IPS-18c (cell line): ENCODE measurements around the gene COG7.
"Not testable (repeated sequence)": the region's sequence is repeated elsewhere in the genome, so short reads cannot be mapped to it uniquely, and the experiment has no call there.

Experiments used
- H3K4me3 ChIP-seq: 2 replicates; pipeline ENCODE4 v1.7.0; 2013; ENCODE audit warnings: low read depth, mild to moderate bottlenecking, low read length, moderate library complexity; ENCODE audit not compliant: insufficient read depth
- H3K9me3 ChIP-seq: one replicate; pipeline ENCODE4 v1.6.1; 2013; ENCODE audit warnings: mild to moderate bottlenecking, low read length, moderate library complexity; ENCODE audit not compliant: control insufficient read depth, insufficient read depth

Gene COG7

DNA sequence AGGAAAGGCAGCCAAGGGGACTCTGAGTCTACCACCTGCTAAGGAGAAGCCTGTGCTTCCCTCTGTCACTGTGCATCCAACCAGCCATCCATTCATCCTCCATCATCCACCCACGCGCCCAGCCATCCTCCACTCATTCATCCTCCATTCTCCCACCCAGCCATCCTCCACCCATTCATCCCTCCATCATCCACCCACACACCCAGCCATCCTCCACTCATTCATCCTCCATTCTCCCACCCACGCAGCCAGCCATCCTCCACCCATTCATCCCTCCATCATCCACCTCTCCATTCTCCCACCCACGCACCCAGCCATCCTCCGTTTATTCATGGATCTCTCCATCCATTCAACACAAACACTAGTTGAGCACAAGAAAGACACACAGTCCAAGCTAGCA lies 74.1 kb downstream of the COG7 start:
- Histone ChIP-seq H3K4me3 (no peak overlapping the region), H3K9me3 (no peaks in the 10 kb centered on the region)

GRCh38 chr16:23378256-23378655 lies 74.7 kb downstream of the COG7 start:
- Histone ChIP-seq H3K9me3 (no peaks in the 10 kb centered on the region), H3K4me3 (no peak overlapping the region)

DNA sequence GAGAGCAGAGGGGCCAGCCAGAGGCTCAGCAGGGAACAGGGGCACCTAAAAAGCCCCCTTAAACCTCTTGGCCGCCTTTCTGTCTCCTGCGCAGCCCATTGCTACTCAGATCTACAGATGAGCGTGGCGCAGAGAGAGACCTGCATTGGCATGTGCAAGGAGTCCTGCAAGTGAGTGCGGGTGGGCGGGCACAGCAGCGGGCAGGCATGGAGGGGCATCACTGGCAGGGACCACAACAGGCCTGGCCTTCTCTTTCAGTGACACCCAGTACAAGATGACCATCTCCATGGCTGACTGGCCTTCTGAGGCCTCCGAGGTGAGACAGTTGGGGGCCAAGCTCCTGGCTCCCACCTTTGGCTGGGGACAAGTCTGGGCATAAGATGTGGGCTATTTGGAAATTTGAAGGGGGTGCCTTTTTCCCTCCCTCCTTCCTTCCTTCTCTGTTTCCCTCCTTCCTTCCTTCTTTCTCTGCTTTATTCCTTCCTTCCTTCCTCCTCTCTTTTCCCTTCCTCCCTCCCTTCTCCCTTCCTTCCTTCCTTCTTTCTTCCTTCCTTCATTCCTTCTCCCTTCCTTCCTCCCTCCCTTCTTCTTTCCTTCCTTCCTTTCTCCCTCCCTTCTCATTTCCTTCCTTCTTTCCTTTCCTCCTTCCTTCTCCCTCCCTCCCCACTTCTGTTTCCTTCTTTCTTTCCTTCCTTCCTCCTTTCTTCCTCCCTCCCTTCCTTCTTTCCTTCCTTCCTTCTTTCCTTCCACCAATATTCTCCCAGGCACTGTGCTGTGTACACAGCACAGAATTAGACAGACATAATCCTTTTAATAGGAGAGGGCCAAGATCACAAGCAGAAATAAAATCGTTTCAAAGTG lies 75.7 kb downstream of the COG7 start:
- Histone ChIP-seq H3K9me3 (no peaks in the 10 kb centered on the region), H3K4me3 (no peak overlapping the region)

GRCh38 chr16:23375643-23376042 lies 77.3 kb downstream of the COG7 start:
- H3K9me3 ChIP-seq, result no peaks in the 10 kb centered on the region
- H3K4me3 ChIP-seq, result no peak overlapping the region

DNA sequence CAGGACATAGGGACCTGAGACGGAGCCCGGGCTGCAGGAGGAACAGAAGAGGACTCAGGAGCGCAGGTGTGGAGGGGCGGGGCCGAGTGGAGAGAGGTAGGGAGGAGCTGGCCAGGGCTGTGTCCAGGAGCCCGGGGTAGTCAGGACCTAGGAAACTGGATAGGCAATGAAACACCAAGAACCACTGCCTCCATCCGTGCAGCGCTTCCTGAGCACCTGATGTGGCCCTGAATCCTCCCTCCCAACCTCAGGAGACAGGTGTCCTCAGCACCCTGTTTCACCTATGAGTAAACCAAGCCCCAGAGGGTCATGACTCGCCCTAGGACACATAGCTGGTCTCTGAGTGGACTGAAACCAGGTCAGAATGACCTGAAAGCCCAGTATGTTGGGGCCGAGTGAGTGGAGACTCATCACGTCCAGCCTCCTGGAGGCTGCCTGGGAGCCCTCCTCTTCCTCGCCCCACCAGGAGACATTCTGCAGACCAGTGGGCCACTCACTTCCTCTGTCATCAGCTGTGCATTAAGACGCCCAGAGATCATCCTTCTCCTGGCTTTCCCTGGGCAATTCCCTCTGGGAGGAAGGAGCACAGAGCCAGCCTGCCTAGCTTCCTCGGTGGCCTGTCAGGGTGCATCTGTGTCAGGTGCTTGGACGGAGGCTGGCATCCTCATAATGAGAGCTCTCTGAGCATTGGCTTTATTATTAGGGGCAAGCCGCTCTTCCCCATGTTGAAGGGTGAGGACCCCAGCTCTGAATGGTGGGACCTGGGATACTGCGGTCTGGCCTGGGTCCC lies 78.1 kb downstream of the COG7 start:
- no peak overlapping the region for H3K4me3 ChIP-seq
- no peaks in the 10 kb centered on the region for H3K9me3 ChIP-seq

DNA sequence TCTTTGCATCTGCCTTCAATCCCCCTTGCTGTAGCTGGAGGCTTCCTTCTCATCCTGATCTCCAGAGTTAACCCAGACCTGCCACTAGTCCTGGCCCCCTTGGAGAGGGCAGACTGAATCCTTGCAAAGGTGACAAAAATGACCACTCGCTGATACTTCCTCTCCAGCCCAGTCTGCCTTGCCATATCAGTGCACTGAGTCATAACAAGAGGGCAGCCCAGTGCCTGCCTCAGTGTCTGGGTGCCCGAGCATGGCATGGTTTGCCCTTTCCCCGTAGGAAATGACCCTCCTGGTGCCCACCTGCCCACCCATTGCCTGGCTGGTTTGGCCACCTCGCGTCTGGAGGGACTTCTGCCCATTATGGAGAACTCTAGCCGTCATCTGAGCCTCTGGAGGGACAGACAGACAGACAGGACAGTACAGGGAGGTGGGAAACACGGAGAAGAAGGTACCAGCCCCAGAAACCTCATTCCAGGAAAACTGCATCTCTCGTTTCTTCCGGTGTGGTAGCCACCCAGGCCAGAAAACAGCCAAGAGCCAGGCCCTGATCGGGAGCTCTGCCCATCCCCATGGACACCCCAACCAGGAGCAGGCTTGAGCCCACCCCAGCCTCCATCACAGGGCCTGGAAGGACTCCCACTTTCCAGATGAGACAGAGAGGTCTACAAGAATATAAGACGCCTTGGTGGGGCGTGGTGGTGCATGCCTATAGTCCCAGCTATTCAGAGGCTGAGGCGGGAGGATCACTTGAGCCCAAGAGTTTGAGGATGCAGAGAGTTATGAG lies 79.4 kb downstream of the COG7 start:
- Histone ChIP-seq H3K4me3 (no peak overlapping the region), H3K9me3 (no peaks in the 10 kb centered on the region)

DNA sequence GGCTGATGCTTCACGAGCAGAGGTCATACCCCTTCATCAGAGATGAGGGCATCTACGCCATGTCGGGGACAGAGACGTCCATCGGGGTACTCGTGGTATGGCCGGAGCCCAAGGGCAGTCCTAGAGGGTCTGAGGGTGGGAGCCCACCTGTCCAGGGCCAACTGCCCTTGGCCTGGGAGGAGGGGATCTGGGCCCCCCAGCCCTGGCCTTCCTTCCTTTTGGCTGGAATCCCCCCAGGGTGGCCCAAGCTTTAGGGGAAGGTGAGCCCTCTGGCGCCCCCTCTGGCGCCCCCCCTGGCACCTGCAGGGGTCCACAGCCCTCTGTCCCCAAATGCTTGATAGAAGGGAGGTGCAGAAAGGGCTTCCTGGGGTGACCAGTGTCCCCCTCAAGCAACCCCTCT lies 81.6 kb downstream of the COG7 start:
- no peaks in the 10 kb centered on the region for H3K9me3 ChIP-seq
- H3K4me3 ChIP-seq, result no peak overlapping the region

DNA sequence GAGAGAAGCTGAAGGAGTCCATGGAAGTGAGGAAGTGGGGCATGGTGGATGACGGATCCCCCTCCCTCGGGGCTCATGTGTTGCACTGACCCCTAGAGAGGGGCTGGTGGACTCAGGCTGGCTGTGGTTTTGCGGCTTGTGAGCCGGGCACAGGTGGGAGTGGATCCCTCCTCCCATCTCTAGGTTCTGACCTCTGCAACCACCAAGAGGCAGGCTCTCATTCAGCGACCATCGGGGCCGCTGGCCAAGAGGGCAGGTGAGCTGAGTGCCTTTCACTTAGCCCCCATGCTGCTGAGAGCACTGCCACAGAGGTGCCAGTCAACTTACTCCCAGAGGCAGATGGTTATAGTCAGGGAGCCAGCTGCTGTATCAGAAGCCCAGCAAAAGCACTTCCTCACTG lies 83.6 kb downstream of the COG7 start:
- no peak overlapping the region for H3K4me3 ChIP-seq

DNA sequence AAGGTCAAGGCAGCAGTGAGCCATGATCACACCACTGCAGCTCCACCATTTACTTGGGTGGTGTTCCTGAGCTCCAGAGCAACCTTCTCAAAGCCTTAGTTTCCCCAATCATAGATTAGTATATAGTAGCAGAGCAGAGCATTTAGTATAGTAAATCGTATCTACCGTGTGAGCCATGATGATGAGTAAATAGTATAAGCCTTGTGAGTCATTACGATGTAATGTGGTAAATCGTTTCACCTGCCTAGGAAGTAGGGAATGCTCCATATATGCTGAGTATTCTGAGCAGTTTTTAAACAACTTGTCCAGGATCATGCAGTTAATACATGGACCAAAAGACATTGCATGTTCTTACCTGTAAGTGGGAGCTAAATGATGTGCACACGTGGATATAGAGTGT lies 84.5 kb downstream of the COG7 start:
- no peaks in the 10 kb centered on the region for H3K9me3 ChIP-seq
- no peak overlapping the region for H3K4me3 ChIP-seq

More for the DNA sequence above, 83.6 kb downstream of the COG7 start:
- H3K9me3 ChIP-seq, result no peaks in the 10 kb centered on the region

DNA sequence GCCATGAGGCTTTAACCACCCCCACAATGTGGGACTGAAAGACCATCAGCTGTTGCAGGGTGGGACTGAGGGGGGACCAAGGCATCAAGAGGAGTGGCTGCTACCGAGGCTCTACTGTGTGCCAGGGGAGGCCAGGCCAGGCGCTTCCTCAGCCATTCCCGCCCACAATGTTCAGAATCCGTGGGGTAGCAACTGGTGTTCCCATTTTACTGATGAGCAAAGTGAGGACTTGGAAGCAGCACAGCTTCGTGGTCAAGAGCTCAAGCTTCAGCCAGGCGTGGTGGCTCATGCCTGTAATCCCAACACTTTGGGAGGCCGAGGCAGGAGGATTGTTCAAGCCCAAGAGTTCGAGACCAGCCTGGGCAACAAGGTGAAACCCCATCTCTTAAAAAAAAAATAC lies 85.0 kb downstream of the COG7 start:
- Histone ChIP-seq H3K9me3 (no peaks in the 10 kb centered on the region), H3K4me3 (no peak overlapping the region)

DNA sequence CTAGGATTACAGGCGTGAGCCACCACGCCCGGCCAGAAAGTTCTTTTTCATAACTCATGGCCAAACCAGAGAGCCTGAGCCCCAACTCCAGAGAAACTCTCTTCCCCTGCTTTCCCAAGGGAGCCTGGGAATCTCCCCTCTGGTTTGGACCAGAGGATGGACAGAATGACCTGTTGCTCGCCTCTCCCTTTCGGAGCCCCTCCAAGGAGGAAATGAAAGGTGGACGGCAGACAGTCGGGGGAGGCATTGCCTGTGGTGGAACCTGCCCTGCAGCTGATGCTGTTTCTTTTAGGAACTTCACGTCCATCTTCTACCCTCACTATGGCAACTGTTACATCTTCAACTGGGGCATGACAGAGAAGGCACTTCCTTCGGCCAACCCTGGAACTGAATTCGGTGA lies 85.4 kb downstream of the COG7 start:
- no peaks in the 10 kb centered on the region for H3K9me3 ChIP-seq

GRCh38 chr16:23366341-23366740 lies 86.6 kb downstream of the COG7 start:
- not testable (repeated sequence) for H3K9me3 ChIP-seq, H3K4me3 ChIP-seq

More for the DNA sequence above, 85.4 kb downstream of the COG7 start:
- no peak overlapping the region for H3K4me3 ChIP-seq

- Histone ChIP-seq H3K9me3 (no peaks in the 10 kb centered on the region), H3K4me3 (no peak overlapping the region)
Measured at GRCh38 chr16:23365602-23366240, 87.3 kb downstream of the COG7 start.

DNA sequence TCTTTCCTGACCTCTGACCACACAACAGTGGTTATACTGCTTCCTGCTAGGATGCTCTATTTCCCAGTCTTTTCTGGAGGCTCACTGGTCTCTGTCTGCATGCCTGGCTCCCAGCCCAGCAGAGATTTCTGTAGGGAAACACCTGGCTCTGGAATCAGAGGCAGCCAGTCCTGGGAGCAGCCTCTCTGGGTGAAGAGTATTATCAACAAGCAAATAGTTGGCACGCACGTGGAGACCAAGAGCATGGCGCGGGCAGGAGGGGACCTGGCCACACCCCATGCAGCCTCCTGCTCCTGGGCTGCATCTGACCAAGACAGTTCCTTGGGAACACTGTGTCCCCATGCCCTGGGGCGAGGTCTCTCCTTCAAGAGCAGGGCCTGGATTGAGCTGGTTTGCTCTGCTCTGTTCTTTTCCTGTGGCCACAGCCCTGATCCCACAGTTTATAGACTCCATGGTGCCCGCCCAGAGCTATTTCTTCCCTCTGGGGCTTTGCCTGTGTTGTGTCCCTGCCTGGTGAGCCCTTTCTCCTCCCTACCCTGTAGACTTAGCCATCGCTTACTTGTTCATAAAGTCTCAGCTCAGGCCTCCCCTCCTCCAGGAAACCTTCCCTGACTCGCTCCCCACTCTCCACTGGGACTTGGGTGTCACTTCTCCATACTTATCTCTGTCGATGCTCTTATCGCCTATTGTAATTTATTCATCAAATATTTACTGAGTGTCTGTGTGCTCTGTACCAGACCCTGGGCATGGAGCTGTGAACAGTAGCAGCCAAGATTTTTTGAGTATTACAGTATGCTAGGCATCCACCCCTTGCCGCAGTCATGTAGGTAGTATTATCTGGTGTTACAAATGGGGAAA lies 90.3 kb downstream of the COG7 start:
- Histone ChIP-seq H3K4me3 (no peak overlapping the region), H3K9me3 (no peaks in the 10 kb centered on the region)

DNA sequence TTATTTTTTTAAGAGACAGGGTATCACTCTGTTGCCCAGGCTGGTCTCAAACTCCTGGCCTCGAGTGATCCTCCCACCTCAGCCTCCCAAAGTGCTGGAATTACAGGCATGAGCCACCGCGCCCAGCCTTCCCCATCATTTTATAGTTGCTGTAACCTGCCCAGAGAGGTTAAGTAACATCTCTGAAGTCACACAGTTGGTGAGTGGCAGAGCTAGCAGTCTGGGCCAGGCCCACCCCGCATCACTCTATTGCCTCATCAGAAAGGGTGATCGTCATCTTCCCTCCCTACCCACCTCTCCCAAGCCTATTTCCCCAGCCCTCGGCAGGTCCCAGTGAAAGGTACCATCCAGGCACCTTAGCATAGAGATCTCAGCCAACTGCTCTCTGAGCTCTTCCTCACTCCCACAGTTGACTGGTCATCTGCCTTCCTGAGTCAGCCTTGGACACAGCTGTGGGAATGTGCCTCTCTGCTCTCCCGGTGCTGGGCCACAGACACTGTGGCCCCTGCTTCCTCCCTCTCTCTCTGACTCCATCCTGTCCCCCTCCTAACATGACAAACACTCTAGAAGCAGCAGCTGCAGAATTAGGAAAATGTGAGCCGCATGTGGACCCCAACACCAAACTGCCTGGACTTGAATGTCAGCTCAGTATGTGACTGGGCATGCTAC lies 93.8 kb downstream of the COG7 start:
- Histone ChIP-seq H3K9me3 (no peaks in the 10 kb centered on the region), H3K4me3 (no peak overlapping the region)

DNA sequence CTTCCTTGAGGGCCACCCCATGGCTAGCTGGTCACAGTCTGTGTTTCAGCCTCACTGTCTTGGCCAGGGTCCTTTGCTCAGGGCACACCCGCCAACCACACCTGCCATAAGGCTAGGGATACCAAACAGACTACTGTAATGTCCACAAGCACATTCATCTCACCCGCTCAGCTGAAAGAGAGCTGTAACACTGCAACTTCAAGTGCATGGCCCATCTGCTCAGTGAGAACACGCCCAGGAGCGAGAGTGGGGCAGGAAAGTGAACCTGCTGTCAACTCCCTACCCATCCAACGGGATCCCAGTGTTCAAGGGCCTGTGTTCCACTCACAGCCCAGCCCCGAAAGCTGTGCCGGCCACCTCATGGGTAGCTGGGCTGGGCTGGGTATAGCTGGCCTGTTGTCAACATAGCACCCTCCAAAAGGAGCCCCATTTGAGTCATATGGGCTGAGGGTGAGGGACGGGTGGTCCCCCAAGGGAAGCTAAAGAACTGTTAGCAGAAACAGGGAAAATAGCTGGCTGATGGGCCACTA lies 95.2 kb downstream of the COG7 start:
- H3K9me3 ChIP-seq, result no peaks in the 10 kb centered on the region
- H3K4me3 ChIP-seq, result no peak overlapping the region
